B cell (primary cell): ENCODE measurements around the gene C14orf119. TPM values are rescaled to one million over a fixed set of nuclear protein-coding genes. Genes with fewer than 3 reads are reported as not detected.

Experiments used
- ATAC-seq: fragments of 200-7000 bp; cut with Tn5 transposase; one replicate; pipeline ENCODE4 v1.10.0; 2021; ENCODE audit warnings: low read depth, mild to moderate bottlenecking, moderate number of reproducible peaks, moderate library complexity
- CTCF ChIA-PET: fragments of 350-600 bp; sonication (Branson Sonifier 250); formaldehyde crosslinking; loops from one replicate; lab custom pipeline; 2021; ENCODE audit warnings: antibody characterized with exemption, inconsistent platforms; lab: Charles Lee
- POLR2A ChIA-PET: fragments of 350-600 bp; sonication (Branson Sonifier 250); formaldehyde crosslinking; loops from one replicate; lab custom pipeline; 2021; ENCODE audit warnings: antibody characterized with exemption; lab: Charles Lee
- DNase-seq: peaks from one replicate; pipeline ENCODE4 v3.0.0; 2013
- H2AFZ ChIP-seq: 2 replicates; pipeline ENCODE4 v1.6.1; 2012; ENCODE audit warnings: mild to moderate bottlenecking, low read depth, low read length; ENCODE audit not compliant: insufficient read depth, poor library complexity, severe bottlenecking
- H3K27ac ChIP-seq, 2 donors: 1 replicate in 1 of 2; 2 replicates in 1 of 2; pipeline ENCODE4 v1.5.1; 2012 to 2013; ENCODE audit warnings: low read length in 2 of 2, mild to moderate bottlenecking in 2 of 2, moderate library complexity in 1 of 2
- H3K27me3 ChIP-seq, 4 experiments: fragments of 200-600 bp in 1 of 4; sonication (generic) in 1 of 4; replicated peaks in 1 of 4; 1 replicate in 2 of 4; 2 replicates in 2 of 4; pipeline versions ENCODE4 v1.6.1 to v1.7.0; 2013 to 2016; ENCODE audit warnings: low read length in 3 of 4, mild to moderate bottlenecking in 2 of 4, mixed read lengths in 1 of 4, moderate library complexity in 1 of 4; ENCODE audit not compliant: insufficient read depth in 4 of 4, control insufficient read depth in 3 of 4; ENCODE audit errors: control extremely low read depth in 1 of 4
- H3K36me3 ChIP-seq, 2 experiments: replicated peaks in 1 of 2; 1 replicate in 1 of 2; 2 replicates in 1 of 2; pipeline versions ENCODE4 v1.6.1 to v1.7.1; 2013; ENCODE audit warnings: low read length in 1 of 2; ENCODE audit not compliant: insufficient read depth in 2 of 2, control insufficient read depth in 1 of 2; ENCODE audit errors: control extremely low read depth in 1 of 2, extremely low read depth in 1 of 2
- H3K4me1 ChIP-seq, 2 donors: fragments of 200-600 bp in 1 of 2; sonication (generic) in 1 of 2; 1 replicate in 1 of 2; 2 replicates in 1 of 2; pipeline versions ENCODE4 v1.5.1 to v1.6.1; 2013 to 2017; ENCODE audit warnings: low read length in 2 of 2; ENCODE audit not compliant: control insufficient read depth in 2 of 2, insufficient read depth in 2 of 2
- H3K4me2 ChIP-seq: replicated peaks from 2 replicates; pipeline ENCODE3; 2012; ENCODE audit warnings: mild to moderate bottlenecking, low read depth, low read length; ENCODE audit not compliant: poor library complexity, severe bottlenecking
- H3K4me3 ChIP-seq, 5 experiments: fragments of 200-600 bp in 1 of 5; sonication (generic) in 1 of 5; 1 replicate in 3 of 5; 2 replicates in 2 of 5; pipeline versions ENCODE4 v1.5.1 to v1.7.0; 2011 to 2016; ENCODE audit warnings: low read length in 4 of 5, mild to moderate bottlenecking in 4 of 5, low read depth in 2 of 5, control low read depth in 1 of 5, moderate library complexity in 1 of 5; ENCODE audit not compliant: insufficient read depth in 1 of 5; ENCODE audit errors: control extremely low read depth in 1 of 5, extremely low read depth in 1 of 5
- H3K79me2 ChIP-seq: fragments of 200-600 bp; sonication (generic); one replicate; pipeline ENCODE4 v1.6.0; 2016; ENCODE audit warnings: low read length; ENCODE audit not compliant: control insufficient read depth, insufficient read depth
- H3K9ac ChIP-seq: fragments of 200-600 bp; sonication (generic); 2 replicates; pipeline ENCODE4 v1.6.1; 2017; ENCODE audit warnings: mild to moderate bottlenecking, low read length, moderate library complexity
- H3K9me3 ChIP-seq, 3 donors: one replicate each; pipeline versions ENCODE4 v1.6.1 to v1.7.1; 2013; ENCODE audit warnings: low read length in 2 of 3; ENCODE audit not compliant: control insufficient read depth in 2 of 3, insufficient read depth in 1 of 3; ENCODE audit errors: control extremely low read depth in 1 of 3
- H4K20me1 ChIP-seq: 2 replicates; pipeline ENCODE4 v1.6.0; 2012; ENCODE audit warnings: mild to moderate bottlenecking, low read length; ENCODE audit not compliant: insufficient read depth, control insufficient read depth, poor library complexity, severe bottlenecking
- H3K27ac Mint-ChIP-seq: one replicate; pipeline ENCODE4 v1.8.0; 2021; ENCODE audit warnings: mixed read lengths
- H3K27me3 Mint-ChIP-seq: one replicate; pipeline ENCODE4 v1.8.0; 2021; ENCODE audit warnings: mixed read lengths
- H3K4me1 Mint-ChIP-seq: one replicate; pipeline ENCODE4 v1.8.0; 2021; ENCODE audit warnings: mixed read lengths
- H3K4me3 Mint-ChIP-seq: one replicate; pipeline ENCODE4 v1.8.0; 2021; ENCODE audit warnings: mixed read lengths
- H3K9me3 Mint-ChIP-seq: one replicate; pipeline ENCODE4 v1.8.0; 2022; ENCODE audit warnings: mixed read lengths; ENCODE audit not compliant: insufficient read depth
- CTCF ChIP-seq: fragments of 200-600 bp; IDR thresholded peaks from one replicate; pipeline ENCODE4 v1.8.0; 2022; ENCODE audit warnings: antibody characterized with exemption, mild to moderate bottlenecking
- EZH2 ChIP-seq: IDR thresholded peaks from 2 replicates; pipeline ENCODE4 v1.6.1; 2012; ENCODE audit warnings: borderline replicate concordance, low read depth, mild to moderate bottlenecking, moderate library complexity, low read length; ENCODE audit not compliant: insufficient read depth, poor library complexity, severe bottlenecking
- WGBS: methylation state at CpG from one replicate; pipeline ENCODE4 v1.1.5; 2013; ENCODE audit warnings: missing lambda C conversion rate; ENCODE audit not compliant: insufficient coverage; 5-methylcytosine and 5-hydroxymethylcytosine counted together
- intact Hi-C: fragments of 100-400 bp; cut with micrococcal nuclease; formaldehyde crosslinking; loops from one replicate; pipeline ENCODE4 v1.10.0; 2022
- polyA plus RNA-seq: library from polyadenylated mRNA; depleted of rRNA; stranded (reverse); fragments of >200 nt; gene quantifications from 2 replicates; pipeline ENCODE4 v1.2.3, GENCODE V29; 2012
- total RNA-seq, 2 donors: library from RNA; stranded (reverse); fragments of 120-200 nt in 1 of 2; gene quantifications; 1 replicate in 1 of 2; 2 replicates in 1 of 2; pipeline versions ENCODE4 v1.2.3 to v1.2.4, GENCODE V29; 2013 to 2022

Gene C14orf119
- total and polyA plus RNA-seq, 2 donors (not counting 1 experiment from before 2014, with no cell fraction given) = 12.2 to 30.6 TPM

- POLR2A ChIA-PET = no interaction called here
- no peaks in the 10 kb centered on the region for H3K4me1 ChIP-seq
- no peak overlapping the region for H3K4me3 ChIP-seq
- TF ChIP-seq EZH2 (no peak), CTCF (no peak)
- no peak overlapping the region for H3K4me2 ChIP-seq
- H3K9me3 ChIP-seq = peaks cover 0 to 7% (median 0%) of the 10 kb centered on the region in 3 donors
- H3K36me3 ChIP-seq = no peaks in the 10 kb centered on the region
- Mint-ChIP-seq H3K9me3 (no peaks in the 10 kb centered on the region), H3K27ac (no peak overlapping the region), H3K4me1 (no peaks in the 10 kb centered on the region), H3K27me3 (peaks cover 19% of the 10 kb centered on the region), H3K4me3 (no peak overlapping the region)
- 27% methylated on average over 10 of the region's 12 CpGs for WGBS
- H3K9ac ChIP-seq = no peak overlapping the region
- no peaks in the 10 kb centered on the region for H4K20me1 ChIP-seq
- H2AFZ ChIP-seq = no peak overlapping the region
- CTCF ChIA-PET = interaction anchor here (1.0 to 1.4 kb wide), 3 partner anchors 9 to 44 kb away, joined by 3 to 5 read pairs (median 3); no protein-coding TSS in a partner anchor
- intact Hi-C loops = no loop called here
- H3K27ac ChIP-seq = no peak overlapping the region
- ATAC-seq (no peak), DNase-seq (no peak)
- H3K27me3 ChIP-seq = peaks cover 0 to 30% (median 11%) of the 10 kb centered on the region in 4 experiments
- H3K79me2 ChIP-seq = no peaks in the 10 kb centered on the region
Measured at GRCh38 chr14:23112359-23113178, 17.3 kb downstream of the C14orf119 start.
